Hypothalamus (tissue), 51 donors: ENCODE results near the gene KRTAP5-11.
"Not testable (repeated sequence)": the region's sequence is repeated elsewhere in the genome, so short reads cannot be mapped to it uniquely, and the experiment has no call there.

ENCODE experiments used
- DNase-seq, 51 donors: peaks; one replicate each; lab custom pipeline; 2025; lab: John Stamatoyannopoulos, UW

The KRTAP5-11 gene, protein sequence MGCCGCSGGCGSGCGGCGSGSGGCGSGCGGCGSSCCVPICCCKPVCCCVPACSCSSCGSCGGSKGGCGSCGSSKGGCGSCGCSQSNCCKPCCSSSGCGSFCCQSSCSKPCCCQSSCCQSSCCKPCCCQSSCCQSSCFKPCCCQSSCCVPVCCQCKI

DNA sequence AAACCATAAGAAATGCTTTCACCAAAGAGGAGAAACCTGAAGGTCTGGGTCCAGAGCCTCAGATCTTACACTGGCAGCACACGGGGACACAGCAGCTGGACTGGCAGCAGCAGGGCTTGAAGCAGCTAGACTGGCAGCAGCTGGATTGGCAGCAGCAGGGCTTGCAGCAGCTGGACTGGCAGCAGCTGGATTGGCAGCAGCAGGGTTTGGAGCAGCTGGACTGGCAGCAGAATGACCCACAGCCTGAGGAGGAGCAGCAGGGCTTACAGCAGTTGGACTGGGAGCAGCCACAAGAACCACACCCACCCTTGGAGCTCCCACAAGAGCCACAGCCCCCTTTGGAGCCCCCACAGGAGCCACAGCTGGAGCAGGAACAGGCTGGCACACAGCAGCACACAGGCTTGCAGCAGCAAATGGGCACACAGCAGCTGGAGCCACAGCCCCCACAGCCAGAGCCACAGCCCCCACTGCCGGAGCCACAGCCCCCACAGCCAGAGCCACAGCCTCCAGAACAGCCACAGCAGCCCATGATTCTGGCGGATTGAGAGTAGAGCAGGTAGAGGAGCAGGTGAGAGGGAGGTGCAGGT is at the start of gene KRTAP5-11:
Gene KRTAP5-11 (minus strand): TSS at position 567 of the 587 bp plus-strand sequence. CDS start 38 bp downstream, at position 529.
- no peak for DNase-seq

GRCh38 chr11:71631551-71631950 is 48.9 kb upstream of the KRTAP5-11 start:
- not testable (repeated sequence) for DNase-seq

- DNase-seq, result not testable (repeated sequence)
Observed at GRCh38 chr11:71630071-71630470, 47.4 kb upstream of the KRTAP5-11 start.

GRCh38 chr11:71628943-71629342 is 46.3 kb upstream of the KRTAP5-11 start:
- not testable (repeated sequence) for DNase-seq

- not testable (repeated sequence) for DNase-seq
Observed at GRCh38 chr11:71623226-71623625, 40.6 kb upstream of the KRTAP5-11 start.

- not testable (repeated sequence) for DNase-seq
Observed at GRCh38 chr11:71622561-71622960, 39.9 kb upstream of the KRTAP5-11 start.

DNA sequence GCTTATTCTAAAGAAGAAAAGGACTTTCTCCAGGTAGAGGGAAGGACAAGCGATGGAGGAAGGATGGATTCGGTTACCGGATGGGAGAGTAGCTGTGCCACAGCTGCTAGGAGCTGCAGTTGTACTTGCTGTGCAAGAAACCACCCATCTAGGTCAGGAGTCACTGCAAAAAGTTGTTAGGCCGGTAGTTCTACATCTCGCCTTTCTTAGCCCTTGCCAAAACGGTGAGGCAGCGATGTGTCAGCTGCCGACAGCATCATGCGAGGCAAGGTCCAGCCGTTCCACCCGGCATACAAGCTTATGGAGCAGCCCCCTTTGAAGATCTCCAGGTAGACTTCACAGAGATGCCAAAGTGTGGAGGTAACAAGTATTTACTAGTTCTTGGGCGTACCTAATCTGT is 32.3 kb upstream of the KRTAP5-11 start:
- not testable (repeated sequence) for DNase-seq

- not testable (repeated sequence) for DNase-seq
Observed at GRCh38 chr11:71614366-71614917, 31.8 kb upstream of the KRTAP5-11 start.

DNA sequence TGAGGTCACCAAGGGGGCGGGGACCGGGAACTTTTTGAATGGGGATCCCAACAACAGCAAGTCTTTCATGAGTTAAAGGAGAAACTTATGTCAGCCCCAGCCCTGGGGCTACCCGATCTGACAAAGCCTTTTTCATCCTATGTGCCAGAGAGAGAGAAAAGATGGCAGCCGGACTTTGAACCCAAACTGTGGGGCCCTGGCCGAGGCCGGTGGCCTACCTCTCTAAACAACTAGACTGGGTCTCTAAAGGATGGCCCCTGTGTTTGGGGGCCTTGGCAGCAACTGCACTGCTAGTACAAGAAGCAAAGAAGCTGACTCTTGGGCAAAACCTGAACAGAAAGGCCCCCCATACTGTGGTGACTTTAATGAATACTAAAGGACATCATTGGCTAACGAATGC is 31.3 kb upstream of the KRTAP5-11 start:
- not testable (repeated sequence) for DNase-seq

DNA sequence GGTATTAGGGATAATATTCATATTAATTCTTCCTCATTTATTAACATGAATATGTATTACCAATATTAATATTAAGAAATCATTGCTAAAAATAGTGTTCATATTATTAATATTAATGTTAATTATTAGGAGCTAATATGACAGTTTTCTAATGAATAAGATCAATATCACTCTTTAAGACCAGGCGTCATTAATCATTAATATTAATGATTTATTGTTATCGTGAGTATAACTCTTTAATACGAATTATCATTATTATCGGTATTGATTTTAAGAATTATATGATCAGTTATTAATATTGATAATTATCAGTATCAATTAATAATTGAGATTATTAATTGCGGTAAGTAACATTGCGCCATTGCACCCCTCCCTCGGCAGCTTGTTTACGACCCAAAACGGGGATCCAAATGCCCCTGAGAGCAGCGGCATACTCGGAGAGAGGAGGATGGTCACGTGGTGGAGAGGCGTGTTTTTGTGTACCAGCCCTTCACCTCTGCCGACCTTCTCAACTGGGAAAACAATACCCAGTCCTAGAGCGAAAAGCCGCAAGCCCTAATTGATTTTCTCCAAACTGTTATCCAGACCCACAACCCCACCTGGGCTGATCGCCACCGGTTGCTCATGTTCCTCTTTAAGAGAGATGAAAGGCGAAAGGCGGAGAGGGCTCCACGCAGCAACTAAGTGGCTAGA is 28.7 kb upstream of the KRTAP5-11 start:
- not testable (repeated sequence) for DNase-seq

DNA sequence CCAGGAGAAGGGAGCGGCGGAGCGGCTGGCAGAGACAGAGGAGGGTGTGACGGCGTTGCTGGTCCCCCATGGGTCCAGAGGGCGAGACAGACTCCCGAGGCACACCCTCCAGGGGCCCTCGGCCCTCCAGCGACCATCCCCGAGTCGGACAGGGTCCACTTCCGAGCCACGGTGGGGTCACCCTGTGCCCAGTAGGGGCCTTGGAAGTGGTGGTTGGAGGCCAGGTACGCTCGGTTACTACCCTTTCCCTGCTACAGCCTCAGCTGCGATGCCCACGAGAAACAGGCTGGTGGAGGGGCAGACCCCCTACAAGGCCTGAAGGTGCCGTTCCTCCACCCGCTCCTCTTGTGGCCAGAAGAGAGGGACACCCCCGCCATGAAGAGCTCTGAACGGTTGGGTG is 25.6 kb upstream of the KRTAP5-11 start:
- DNase-seq, result not testable (repeated sequence)

GRCh38 chr11:71607520-71608216 is 25.0 kb upstream of the KRTAP5-11 start:
- not testable (repeated sequence) for DNase-seq

GRCh38 chr11:71606853-71607519 is 24.3 kb upstream of the KRTAP5-11 start:
- DNase-seq, result not testable (repeated sequence)

DNA sequence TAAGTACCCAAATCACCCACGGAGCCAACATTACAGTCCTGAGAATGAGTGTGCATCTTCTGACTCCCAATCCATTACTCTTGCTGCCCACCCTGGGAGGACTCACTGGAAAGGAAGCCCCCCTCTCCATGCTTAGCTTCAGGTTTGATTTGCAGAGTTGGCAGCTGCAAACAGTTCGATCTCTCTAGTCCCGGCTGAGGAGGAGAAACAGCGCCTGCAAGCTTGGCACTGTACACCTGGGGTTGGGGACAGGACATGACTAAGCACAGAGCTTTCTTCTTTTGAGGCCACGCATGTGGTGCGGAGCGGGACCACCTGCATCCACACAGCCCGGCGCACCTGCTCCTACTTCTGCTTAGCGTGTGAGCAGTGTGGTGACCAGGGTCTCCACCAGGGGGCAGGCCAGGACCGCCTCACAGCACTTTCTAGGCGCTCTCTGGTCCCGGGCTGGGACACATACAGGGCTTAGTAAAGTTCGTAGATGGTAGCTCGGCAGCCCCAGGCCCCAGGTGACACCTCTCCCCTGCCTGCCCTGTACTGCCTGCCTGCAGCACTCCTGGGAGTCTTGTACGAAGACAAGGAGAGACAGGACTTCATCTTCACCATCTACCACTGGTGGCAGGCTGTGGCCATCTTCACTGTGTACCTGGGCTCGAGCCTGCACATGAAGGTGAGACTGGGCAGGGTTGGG is 22.3 kb upstream of the KRTAP5-11 start:
- not testable (repeated sequence) for DNase-seq

DNA sequence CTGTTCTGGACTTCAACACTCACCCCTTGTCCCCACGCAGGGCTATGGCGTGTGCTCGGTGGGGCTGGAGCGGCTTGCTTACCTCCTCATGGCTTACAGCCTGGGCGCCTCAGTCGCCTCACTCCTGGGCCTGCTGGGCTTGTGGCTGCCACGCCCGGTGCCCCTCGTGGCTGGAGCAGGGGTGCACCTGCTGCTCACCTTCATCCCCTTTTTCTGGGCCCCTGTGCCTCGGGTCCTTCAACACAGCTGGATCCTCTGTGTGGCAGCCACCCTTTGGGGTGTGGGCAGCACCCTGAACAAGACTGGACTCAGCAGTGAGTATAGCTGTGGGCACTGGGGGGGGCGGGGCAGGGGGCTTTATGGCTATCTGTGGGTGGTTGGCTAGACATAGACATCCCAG is 20.5 kb upstream of the KRTAP5-11 start:
- DNase-seq, result not testable (repeated sequence)

GRCh38 chr11:71589546-71589920 is 6.9 kb upstream of the KRTAP5-11 start:
- not testable (repeated sequence) for DNase-seq

- DNase-seq, result not testable (repeated sequence)
Observed at GRCh38 chr11:71588822-71589545, 6.3 kb upstream of the KRTAP5-11 start.

GRCh38 chr11:71588314-71588713 is 5.6 kb upstream of the KRTAP5-11 start:
- DNase-seq, result not testable (repeated sequence)

- DNase-seq, result not testable (repeated sequence)
Observed at GRCh38 chr11:71585673-71586072, 3.0 kb upstream of the KRTAP5-11 start.
